CD4-positive, alpha-beta T cell treated with Interleukin-4 for 4 hours (primary cell): ENCODE results near the gene WDR27.
"Not testable (repeated sequence)": the region's sequence is repeated elsewhere in the genome, so short reads cannot be mapped to it uniquely, and the experiment has no call there.

ENCODE experiments used
- DNase-seq: peaks from one replicate; pipeline ENCODE4 v3.0.0-alpha.2; 2020

Gene WDR27

DNA sequence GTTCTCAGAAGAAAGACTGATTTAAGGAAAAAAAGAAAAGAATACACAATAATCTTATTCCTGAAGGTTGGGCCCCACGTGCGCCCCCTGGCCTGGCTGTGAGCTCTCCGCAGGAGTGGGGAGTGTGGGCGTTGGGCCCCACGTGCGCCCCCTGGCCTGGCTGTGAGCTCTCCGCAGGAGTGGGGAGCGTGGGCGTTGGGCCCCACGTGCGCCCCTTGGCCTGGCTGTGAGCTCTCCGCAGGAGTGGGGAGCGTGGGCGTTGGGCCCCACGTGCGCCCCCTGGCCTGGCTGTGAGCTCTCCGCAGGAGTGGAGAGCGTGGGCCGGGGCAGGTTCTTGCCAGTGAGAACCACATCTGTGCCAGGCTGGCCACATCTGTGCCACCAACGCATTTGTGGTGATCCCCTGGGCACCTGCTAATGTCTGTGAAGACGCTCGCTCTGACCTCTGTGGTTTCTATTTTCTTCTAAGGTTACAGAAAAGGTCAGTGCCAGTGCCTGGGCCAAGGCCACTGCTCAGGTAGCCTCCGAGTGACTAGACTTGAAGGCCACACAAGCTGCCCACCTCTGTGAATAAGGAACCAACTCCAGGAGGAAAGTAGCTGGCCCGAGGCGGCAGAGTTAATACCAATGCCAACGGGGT is 41.0 kb downstream of the WDR27 start:
- no peak for DNase-seq

DNA sequence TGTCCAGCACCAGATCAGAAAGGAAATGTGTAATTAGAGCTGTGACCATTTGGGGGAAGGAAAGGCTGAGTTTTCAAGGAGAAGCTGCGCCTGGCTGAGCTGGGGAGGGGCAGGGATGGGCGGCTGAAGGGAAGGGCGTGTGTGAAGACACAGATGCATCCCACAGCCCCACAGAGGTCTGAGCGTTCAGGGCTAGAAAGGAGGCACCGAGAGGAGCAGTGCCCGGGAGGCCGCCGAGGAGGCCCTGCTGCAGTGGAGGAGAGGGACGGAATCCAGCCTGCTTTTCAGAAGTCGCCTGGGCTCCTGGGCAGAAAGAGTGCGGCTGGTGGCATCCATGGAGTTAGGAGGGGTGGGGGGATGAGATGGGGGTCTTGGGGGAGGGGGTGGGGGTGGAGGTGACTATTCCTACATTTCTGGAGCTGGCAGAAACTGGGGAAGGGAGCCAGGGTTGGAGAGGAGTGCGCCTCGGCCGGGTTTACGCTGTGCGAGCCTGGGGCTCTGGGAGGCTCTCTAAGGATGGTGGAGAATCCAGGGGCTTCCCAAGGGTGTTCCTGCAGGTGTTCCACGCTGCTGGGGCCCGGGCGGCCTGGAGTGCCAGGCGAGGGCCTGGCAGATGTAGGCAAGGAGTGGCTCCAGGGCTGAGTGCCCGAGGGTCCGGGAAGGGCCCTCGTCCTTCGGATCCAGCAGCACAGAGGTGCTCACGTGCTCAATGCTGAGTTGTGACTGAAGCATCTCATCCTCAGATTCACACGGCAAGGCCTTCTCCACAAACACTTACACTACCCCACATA is 41.8 kb downstream of the WDR27 start:
- no peak for DNase-seq

DNA sequence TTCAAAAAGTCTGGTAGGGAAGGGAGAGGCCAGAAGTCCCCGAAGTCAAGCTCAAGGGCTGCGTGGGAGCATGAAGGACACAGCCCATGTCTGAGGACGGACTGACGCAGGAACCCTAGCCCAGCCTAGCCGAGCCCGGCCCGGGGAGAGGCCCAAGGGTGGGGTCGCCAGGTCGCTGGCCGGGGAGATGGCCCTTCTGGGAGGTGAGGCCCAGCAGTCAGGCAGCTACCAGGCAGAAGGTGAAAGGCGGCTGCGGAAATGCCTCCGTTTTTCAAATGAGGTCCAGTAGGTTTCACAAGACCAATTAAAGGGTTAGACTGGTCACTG is 44.6 kb downstream of the WDR27 start:
- no peak for DNase-seq

DNA sequence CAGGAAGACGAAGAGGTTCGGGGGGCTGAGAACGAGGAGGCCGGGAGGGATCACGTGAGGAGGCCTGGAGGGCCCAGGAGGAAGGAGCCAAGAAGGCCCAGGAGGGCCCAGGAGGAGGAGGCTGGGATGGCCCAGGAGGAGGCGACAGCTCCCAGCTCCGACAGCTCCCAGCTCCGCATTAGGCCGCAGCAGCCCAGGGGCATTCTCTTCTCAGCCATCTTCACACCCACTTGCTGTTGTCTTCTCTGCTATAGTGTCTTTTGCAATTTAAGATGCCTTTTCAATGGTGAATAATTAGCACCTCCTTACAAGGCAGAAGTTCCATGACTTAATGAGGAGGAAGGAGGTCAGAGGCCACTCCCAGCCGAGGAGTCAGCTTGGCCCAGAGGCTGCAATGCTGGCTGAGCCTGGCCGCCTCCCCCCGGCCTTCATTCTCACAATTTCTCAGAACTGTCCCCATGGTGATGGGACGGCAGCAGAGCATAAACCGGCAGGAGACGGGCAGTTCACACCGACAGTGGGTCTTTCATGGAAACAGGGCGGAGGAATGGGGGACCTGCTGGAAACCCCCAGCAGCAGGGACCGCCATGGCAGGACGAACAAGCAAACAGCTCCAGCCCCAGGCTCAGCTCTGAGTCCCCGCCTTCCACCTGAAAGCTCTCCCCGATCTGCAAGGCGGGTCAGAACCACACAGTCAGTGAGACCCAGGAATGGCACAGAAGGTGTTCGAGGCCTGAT is 45.1 kb downstream of the WDR27 start:
- no peak for DNase-seq

DNA sequence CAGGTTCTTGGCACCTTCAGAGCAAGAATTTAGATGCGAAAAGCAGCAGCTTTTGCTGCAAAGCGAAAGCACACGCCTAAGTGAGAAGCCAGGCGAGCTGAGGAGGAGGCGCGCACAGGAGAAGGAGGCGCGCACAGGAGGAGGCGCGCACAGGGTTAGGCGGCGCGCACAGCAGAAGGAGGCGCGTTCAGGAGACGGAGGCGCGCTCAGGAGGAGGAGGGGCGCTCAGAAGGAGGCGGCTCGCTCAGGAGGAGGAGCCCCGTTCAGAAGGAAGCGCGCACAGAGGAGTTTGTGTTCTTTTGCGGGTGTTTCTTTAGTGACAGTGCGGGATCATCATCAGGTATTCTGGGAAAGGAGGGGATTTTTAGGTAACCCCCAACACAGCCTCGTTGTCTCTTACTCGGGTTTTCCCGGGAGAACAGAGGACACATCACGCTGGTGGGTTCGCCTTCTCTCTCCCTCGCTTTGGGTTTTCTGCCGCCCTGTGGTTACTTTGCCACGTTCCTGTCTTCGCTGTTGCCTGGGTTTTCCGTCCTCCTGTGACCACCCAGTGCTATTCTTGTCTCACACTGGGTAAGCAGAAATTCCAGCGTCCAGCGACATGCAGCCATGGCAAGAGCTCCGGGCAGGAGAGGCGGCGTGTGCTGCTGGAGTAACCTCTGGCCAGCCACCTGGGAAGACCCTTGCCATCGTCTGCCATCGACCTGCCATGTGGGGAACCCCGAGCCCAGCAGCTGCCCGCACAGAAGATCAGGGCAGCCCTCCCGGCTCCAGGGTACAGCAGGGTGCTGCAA is 47.0 kb downstream of the WDR27 start:
- no peak for DNase-seq

DNA sequence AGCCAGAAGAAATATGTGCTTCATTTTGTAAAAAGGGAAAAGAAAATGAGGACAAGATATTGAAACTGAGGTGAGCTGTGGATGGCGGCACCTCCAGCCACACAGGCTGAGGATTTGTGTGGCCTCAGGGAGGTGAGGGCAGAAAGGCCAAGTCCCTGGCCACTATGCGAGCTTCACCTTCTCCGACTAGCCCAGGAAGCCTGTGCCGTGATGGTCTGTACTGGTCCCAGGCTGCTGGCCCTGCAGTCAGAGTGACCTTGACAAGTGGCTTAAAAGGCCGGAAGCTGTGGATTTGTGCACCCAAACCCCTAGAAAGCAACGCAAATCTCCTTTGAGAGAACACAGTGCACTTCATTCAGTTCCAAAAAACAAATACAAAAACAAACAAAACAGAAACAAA is 48.1 kb downstream of the WDR27 start:
- no peak for DNase-seq

DNA sequence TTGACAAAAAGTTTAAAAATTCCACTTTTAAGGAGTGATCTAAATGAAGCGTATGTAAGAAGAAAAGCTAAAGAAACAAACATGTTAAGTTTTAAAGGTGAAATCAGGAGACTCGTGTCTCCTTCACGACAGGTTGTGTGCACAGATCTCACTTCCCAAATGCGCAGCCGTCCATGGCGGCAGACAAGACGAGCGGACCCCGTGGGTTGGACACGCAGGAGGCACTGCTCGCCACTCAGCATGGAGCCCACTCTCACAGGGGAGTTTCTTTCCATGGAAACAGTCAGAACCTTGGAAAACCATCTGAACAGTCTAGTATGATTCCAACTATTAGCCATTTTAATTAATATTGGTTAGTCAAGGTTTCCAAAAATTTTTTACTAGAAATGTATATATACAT is 48.9 kb downstream of the WDR27 start:
- DNase-seq: no peak

DNA sequence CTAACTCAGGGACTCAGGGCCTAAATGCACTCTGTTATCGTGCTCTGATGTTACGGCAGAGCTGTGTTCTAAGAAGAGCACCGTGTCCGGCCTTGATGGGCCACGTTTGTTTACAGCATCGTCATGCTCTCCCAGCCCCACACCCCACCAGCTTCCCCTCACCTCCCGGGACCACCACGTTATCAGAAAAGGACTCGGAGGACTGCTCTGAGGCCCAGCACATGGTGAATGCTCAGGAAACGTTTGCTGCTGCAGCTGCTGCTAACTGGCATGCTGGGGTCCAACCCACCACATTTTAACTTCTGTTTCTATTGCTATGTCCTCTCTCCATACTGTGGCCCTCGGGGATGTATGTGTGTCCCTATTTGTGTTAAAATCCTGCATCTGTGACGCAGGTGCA is 50.3 kb downstream of the WDR27 start:
- DNase-seq: no peak

DNA sequence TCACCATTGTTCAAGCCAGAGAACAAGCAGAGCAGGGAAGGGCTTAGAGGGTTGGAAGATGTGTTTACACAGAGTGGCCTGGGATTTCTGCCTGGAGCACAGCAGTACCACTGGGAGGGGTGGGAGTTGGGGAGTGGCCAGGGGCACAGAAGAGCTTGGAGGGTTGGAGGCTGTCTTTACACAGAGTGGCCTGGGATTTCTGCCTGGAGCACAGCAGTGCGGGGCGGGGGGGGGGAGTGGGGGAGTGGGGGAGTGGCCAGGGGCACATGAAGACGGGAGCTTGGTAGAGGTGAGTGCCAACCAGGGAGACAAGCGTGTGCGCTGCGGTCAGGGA is 50.9 kb downstream of the WDR27 start:
- no peak for DNase-seq

DNA sequence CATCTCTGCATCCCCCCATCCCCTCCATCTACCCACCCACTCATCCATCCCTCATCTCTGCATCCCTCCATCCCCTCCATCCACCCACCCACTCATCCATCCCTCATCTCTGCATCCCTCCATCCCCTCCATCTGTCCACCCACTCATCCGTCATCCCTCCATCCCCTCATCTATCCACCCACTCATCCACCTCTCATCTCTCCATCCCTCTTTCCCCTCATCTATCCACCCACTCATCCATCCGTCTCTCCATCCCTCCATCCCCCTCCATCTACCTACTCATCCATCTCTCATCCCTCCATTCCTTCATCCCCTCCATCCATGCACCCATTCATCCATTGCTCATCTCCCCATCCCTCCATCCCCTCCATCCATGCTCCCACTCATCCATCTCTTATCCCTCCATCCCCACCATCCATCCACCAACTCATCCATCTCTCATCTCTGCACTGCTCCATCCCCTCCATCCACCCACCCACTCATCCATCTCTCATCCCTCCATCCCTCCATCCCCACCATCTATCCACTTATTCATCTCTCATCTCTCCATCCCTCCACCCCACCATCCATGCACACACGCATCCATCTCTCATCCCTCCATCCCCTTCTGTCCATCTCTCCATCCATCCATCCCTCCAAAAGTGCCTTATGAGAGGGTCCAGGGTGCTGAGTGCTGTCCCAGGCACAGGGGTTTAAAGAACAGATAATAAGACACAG is 51.4 kb downstream of the WDR27 start:
- DNase-seq: no peak

DNA sequence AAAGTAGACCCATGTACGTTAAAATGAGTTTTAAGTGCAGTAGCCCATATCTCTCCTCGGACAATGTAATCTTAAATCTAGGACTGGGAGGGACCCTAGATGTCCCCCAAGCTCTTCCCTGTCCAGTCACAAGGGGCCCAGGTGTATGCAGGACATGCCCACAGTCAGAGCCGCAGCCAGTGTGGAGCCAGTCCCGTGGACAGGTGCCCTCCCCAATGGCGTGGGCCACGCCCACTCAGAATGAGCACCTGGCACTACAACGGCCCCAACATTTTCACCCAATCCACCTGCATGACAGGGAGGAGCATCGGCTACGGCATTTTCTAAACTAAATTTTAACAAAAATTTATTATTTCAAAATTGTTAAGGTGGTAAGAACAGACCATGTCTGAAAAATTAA is 53.2 kb downstream of the WDR27 start:
- no peak for DNase-seq

DNA sequence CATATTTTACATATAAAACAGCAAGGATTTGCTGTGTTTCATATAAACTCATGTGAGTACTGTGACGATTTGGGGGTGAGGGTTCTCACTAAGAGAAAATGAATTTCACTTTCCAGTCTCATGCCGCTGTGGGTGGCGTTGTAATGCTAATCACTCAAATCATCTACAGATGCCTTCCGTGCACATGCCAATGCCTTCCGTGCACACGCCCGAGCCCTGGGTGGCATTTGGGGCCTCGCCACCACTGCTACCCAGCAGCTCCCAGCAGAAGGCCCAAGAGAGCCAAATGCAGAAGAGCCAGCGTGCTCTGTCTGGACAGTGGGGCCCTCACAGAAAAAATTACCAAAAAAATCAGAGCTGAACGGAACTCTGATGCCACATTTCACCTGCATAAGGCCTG is 53.7 kb downstream of the WDR27 start:
- DNase-seq: no peak

DNA sequence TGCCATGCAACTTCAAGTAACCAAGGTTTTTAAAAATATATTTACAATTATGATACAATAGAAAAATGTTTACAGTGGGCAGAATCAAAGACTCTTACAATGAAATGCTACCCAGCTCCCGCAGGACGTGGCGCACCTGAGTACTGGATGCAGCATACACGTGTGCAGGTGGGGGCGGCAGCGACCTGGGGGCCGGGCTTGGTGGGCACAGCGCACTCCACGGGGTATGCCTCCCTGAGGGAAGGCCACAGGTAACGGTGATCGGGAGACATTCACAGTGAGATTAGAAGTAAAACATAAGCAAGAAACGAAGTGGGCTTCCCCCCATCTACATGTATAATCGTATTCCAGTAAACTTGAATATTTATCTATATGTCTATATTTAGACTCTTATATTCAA is 54.2 kb downstream of the WDR27 start:
- DNase-seq: no peak

DNA sequence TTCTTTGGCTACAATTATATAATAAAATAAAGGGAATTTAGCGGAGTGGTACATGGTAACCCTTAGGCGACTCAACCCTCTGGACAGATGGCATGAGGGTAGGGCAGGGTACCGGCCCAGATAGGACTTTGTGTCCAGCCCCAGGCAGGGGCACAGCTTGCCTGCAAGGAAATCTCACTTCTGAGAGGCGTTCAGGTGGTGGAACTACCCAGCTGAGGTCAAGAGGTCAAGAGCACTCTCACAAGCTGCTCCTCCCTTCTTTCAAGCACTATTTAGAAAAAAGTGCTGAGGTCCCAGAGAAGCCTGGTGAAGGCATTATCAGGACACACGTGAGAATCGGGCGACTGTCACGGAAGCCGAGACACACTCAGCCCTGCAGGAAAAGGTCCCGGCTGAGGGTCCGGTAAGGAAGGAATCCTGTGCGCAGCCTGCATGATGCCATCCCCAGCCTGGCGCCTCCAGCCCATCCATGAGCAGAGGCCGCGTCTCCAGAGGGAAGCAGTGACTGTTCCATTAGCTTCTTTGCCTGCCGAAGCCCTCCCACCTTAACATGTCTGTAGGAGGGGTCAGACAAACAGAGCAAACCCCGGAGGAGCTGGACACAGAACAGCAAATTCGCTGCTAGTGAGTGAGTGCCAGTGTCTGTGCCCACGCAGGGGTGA is 54.8 kb downstream of the WDR27 start:
- no peak for DNase-seq

DNA sequence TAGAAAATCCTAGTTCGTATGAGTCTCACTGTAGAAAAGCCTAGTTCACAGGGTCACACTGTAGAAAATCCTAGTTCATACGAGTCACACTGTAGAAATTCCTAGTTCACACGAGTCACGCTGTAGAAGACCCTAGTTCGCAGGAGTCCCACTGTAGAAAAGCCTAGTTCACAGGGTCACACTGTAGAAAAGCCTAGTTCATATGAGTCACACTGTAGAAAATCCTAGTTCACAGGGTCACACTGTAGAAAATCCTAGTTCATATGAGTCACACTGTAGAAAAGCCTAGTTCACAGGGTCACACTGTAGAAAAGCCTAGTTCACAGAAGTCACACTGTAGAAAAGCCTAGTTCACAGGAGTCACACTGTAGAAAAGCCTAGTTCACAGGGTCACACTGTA is 56.4 kb downstream of the WDR27 start:
- DNase-seq: not testable (repeated sequence)

DNA sequence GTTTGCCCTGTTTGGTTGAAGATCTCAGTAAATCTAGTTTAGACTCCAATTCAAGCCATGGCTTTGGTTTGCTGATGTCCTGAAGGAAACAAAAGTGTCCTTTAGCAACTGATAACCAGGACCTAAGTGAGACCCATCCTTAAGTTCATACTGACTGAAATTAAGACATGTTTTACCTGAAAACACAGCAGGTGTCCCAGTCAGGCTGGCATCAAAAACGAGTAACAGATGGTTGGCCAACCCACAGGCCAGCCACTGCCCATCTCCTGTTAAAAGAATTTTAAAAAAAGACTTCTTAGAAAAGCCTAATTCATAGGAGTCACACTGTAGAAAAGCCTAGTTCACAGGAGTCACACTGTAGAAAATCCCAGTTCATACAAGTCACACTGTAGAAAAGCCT is 58.3 kb downstream of the WDR27 start:
- DNase-seq: no peak

DNA sequence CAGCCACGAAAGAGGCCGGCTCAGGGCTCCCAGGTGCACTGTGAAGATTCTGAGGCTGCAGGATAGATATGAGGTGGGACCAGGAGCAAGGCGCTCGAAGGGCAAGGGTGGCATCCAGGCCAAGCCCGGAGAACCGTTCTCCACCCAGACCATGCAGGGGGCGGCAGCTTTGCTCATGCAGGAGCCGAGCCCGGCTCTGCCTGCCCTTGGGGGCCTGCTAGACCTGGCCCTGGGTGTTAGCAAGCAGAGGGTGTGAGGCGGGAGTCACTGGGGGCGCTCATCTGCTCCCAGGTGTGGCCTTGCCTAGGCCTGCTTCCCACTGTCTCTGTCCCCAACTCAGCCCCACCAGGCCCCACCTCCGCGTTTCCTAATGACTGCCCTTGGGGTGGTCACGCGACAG is 59.4 kb downstream of the WDR27 start:
- DNase-seq: no peak

DNA sequence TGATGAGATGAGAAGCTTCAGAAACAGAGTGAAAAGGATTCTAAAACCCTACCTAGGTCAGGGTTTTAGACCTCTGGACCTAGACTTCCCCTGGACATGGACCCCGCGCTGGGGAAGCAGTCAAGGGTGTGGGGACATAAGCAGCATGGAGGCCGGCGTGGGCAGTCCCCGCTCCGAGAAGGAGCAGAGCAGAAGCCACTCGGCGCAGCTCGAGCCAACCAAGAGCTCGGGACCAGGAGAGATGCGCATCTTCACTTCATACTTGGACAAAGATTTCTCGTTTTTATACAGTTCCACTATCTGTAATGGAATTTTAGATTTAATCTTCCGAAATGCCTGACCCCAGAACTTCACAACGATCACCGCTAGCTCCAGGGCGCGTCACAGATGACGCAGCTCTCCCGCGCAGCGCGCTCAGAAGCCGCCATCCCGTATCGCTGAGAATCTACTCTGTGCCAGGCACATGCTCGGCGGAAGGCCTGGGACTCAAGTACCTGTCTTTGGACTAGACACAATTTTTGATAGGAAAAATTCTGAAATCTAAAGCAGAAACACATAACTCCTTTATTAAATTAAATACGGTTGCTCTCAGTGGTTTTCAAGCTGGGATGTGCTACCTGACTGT is 60.3 kb downstream of the WDR27 start:
- DNase-seq: no peak

DNA sequence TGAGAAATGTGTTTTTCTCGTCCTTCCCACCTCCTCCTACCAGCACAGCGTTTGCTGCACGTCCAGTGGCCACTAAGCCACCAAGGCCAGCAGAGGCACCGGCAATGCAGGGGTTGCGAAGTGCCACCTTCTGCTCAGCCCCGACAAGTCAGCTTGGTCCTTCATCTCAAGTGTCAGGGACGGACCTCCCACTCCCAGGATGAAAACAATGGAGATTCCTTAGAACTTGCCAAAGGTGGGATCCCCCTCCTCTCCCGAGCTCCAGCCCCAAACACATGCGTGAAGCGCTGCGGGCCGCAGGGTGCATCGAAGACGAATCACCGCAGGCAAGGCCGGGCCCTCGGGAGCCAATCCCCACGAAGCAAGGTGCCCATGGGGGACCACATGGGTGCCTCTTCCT is 60.8 kb downstream of the WDR27 start:
- DNase-seq: no peak

DNA sequence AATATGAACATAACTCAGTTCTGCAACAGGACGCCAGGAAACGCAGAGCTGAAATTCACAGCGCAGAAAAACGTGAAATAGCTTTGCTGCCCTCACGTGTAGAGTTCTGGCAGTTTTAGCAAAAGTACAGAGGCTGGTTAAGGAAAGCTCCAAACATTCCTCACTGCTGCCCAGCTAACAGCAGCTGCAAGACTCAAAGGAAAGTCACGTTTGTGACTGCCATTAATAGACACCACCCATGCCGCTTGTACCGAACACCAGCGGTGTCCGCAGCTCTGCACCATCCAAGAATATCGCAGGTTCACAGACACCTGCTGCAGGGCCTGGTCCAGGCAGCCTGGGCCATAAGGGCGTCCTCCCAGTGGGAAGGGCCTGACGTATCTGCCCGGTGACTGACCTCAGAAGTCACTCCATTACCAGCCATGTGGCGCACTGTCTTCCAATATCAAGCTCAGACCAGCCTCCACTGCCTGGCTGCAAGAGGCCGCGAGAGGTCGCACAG is 61.4 kb downstream of the WDR27 start:
- no peak for DNase-seq

DNA sequence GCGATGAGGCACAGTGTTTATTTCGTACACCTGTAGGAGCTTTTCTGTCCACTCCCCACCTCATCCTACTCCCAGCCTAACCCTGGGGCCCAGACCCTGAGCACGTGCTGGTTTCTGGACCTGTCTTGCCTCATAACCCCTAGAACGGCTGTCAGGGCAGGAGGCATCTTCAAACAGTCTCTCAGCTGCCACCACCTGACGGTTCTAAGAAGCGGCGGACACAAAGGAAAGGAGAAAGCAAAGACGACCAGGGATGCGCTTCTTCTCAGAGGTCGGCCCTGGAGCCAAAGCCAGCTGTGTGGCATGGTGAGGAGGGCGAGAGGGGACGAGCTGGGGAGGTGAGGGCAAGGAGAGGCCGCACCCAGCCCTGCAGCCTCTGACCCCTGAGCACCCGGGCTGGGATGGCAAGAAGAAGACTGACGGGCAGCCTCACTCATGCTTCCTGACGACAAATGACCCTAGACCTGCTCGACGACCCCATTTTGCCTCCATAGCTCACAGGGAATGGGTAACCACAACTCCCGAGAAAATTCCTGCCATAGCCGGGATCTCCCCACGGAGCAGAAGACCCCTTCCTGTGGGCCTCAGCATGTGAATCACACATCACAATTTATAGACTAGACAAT is 62.1 kb downstream of the WDR27 start:
- no peak for DNase-seq
